Smooth muscle cell (in vitro differentiated cells): Measurements from ENCODE around the gene NOS1AP. TPM values are rescaled to one million over a fixed set of nuclear protein-coding genes. Genes with fewer than 3 reads are reported as not detected.

ENCODE experiments used
- DNase-seq: peaks from one replicate; lab custom pipeline; 2025; ENCODE audit not compliant: unreplicated experiment; lab: John Stamatoyannopoulos, UW
- H2AFZ ChIP-seq: fragments of 200-600 bp; sonication (generic); 2 replicates; pipeline ENCODE4 v1.6.0; 2016; ENCODE audit warnings: antibody characterized with exemption, low read depth, mild to moderate bottlenecking
- H3F3A ChIP-seq: fragments of 200-600 bp; sonication (generic); 2 replicates; pipeline ENCODE4 v1.6.0; 2017; ENCODE audit warnings: antibody characterized with exemption, low read depth
- H3K27ac ChIP-seq: fragments of 200-600 bp; sonication (generic); 2 replicates; pipeline ENCODE4 v1.5.1; 2016; ENCODE audit warnings: low read depth, mild to moderate bottlenecking
- H3K27me3 ChIP-seq: fragments of 200-600 bp; sonication (generic); 2 replicates; pipeline ENCODE4 v1.6.1; 2016; ENCODE audit warnings: low read depth, mild to moderate bottlenecking
- H3K36me3 ChIP-seq: fragments of 200-600 bp; sonication (generic); 2 replicates; pipeline ENCODE4 v1.5.1; 2016; ENCODE audit warnings: low read depth
- H3K4me1 ChIP-seq: fragments of 200-600 bp; sonication (generic); 2 replicates; pipeline ENCODE4 v1.5.1; 2016; ENCODE audit warnings: low read depth
- H3K4me2 ChIP-seq: fragments of 200-600 bp; sonication (generic); 2 replicates; pipeline ENCODE4 v1.6.0; 2016; ENCODE audit warnings: mild to moderate bottlenecking
- H3K4me3 ChIP-seq: fragments of 200-600 bp; sonication (generic); 2 replicates; pipeline ENCODE4 v1.5.1; 2016; ENCODE audit warnings: mild to moderate bottlenecking
- H3K79me2 ChIP-seq: fragments of 200-600 bp; sonication (generic); 2 replicates; pipeline ENCODE4 v1.6.0; 2016; ENCODE audit warnings: low read depth, mild to moderate bottlenecking
- H3K9ac ChIP-seq: fragments of 200-600 bp; sonication (generic); 2 replicates; pipeline ENCODE4 v1.6.0; 2016; ENCODE audit warnings: low read depth
- H3K9me3 ChIP-seq: fragments of 200-600 bp; sonication (generic); replicated peaks from 2 replicates; pipeline ENCODE4 v1.5.1; 2016; ENCODE audit warnings: low read depth
- H4K20me1 ChIP-seq: fragments of 200-600 bp; sonication (generic); 2 replicates; pipeline ENCODE4 v1.6.0; 2016; ENCODE audit warnings: low read depth
- WGBS: methylation state at CpG from one replicate; pipeline ENCODE4 v1.1.7; 2016; ENCODE audit warnings: low lambda C conversion rate; 5-methylcytosine and 5-hydroxymethylcytosine counted together
- polyA plus RNA-seq: library from polyadenylated mRNA; unstranded; fragments of >200 nt; fragmentation: Nextera tagmentation; extraction: Ambion mirVana; gene quantifications from 2 replicates; pipeline ENCODE4 v1.2.1, GENCODE V29; 2016
- total RNA-seq: library from RNA; depleted of rRNA; stranded (reverse); fragments of >200 nt; gene quantifications from 2 replicates; pipeline ENCODE4 v1.2.3, GENCODE V29; 2014
- TF ChIP-seq, protein P1 (sequence below): fragments of 200-600 bp; sonication (generic); IDR thresholded peaks from 2 replicates; pipeline ENCODE4 v1.5.1; 2017; ENCODE audit warnings: borderline replicate concordance, mild to moderate bottlenecking, antibody characterized with exemption; ENCODE audit not compliant: insufficient read depth, poor library complexity, severe bottlenecking

NOS1AP gene
- total and polyA plus RNA-seq, 2 experiments from 2014 or later = 0.54 to 0.80 TPM

DNA sequence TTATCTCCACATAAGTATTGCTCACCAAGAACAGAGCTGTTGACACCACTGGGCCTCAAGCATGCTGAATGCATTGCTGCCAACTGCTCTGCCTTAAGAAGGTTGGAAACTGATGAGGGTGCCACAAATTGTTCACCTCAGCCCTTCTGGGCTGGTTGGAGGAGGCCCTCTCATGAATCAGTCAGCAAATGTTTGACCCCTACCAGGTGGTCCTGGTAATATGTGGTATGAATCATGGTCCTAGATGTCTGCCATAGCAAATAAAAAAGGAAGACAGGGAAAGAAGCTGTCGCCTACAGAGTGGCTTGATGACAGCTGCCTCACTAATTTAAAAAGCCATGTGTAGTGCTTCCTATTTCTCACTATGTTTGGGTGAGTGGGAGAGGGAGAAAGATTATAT, 295.0 kb downstream of the NOS1AP start:
- no peaks in the 10 kb centered on the region for H3K4me1 ChIP-seq
- no peaks in the 10 kb centered on the region for H3K36me3 ChIP-seq
- H3F3A ChIP-seq = no peaks in the 10 kb centered on the region
- 68% methylated on average over 1 of the region's 1 CpG for WGBS
- H3K4me2 ChIP-seq = no peak overlapping the region
- no peak overlapping the region for H3K27ac ChIP-seq
- H2AFZ ChIP-seq = no peak overlapping the region
- TF ChIP-seq, protein P1, sequence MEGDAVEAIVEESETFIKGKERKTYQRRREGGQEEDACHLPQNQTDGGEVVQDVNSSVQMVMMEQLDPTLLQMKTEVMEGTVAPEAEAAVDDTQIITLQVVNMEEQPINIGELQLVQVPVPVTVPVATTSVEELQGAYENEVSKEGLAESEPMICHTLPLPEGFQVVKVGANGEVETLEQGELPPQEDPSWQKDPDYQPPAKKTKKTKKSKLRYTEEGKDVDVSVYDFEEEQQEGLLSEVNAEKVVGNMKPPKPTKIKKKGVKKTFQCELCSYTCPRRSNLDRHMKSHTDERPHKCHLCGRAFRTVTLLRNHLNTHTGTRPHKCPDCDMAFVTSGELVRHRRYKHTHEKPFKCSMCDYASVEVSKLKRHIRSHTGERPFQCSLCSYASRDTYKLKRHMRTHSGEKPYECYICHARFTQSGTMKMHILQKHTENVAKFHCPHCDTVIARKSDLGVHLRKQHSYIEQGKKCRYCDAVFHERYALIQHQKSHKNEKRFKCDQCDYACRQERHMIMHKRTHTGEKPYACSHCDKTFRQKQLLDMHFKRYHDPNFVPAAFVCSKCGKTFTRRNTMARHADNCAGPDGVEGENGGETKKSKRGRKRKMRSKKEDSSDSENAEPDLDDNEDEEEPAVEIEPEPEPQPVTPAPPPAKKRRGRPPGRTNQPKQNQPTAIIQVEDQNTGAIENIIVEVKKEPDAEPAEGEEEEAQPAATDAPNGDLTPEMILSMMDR = no peak
- H4K20me1 ChIP-seq = no peaks in the 10 kb centered on the region
- H3K27me3 ChIP-seq = no peaks in the 10 kb centered on the region
- DNase-seq = no peak
- H3K79me2 ChIP-seq = no peaks in the 10 kb centered on the region
- H3K9me3 ChIP-seq = no peaks in the 10 kb centered on the region
- H3K4me3 ChIP-seq = no peak overlapping the region
- no peak overlapping the region for H3K9ac ChIP-seq

- Histone ChIP-seq H3K4me3 (no peak overlapping the region), H3K27ac (no peak overlapping the region), H4K20me1 (no peaks in the 10 kb centered on the region), H3F3A (no peaks in the 10 kb centered on the region), H3K9ac (no peak overlapping the region), H3K79me2 (no peaks in the 10 kb centered on the region), H3K4me1 (no peaks in the 10 kb centered on the region), H3K36me3 (no peaks in the 10 kb centered on the region), H3K9me3 (no peaks in the 10 kb centered on the region), H3K27me3 (no peaks in the 10 kb centered on the region), H3K4me2 (no peak overlapping the region), H2AFZ (no peak overlapping the region)
- 92% methylated on average over 10 of the region's 10 CpGs for WGBS
- TF ChIP-seq, protein P1 = no peak
- DNase-seq = no peak
These were observed 296.0 kb downstream of the NOS1AP start for GRCh38 chr1:162365284-162366020.

DNA sequence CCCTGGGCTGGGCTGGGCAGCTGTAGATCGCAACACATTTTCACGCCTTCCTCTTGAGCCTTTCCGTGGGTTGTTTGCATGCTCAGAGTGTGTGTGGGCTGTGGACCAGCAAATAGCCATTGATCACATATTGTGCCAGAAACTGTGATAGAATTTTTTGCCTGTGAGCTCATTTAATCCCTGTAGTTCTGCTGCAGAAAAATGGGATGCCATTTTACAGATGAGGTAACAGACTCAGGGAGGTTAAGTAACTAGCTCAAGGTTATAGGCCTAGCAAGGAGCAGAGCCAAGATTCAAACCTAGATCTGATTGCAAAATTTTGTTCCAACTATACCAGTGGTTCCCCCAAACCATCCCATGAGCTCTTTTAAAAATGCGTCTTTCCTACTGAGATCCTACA, 296.7 kb downstream of the NOS1AP start:
- no peaks in the 10 kb centered on the region for H3K4me1 ChIP-seq
- no peak overlapping the region for H3K9ac ChIP-seq
- no peak for DNase-seq
- H3K79me2 ChIP-seq = no peaks in the 10 kb centered on the region
- no peak overlapping the region for H3K4me2 ChIP-seq
- no peaks in the 10 kb centered on the region for H3K36me3 ChIP-seq
- H4K20me1 ChIP-seq = no peaks in the 10 kb centered on the region
- 50% methylated on average over 4 of the region's 4 CpGs for WGBS
- H3K9me3 ChIP-seq = no peaks in the 10 kb centered on the region
- H3K27ac ChIP-seq = no peak overlapping the region
- no peak overlapping the region for H3K4me3 ChIP-seq
- no peaks in the 10 kb centered on the region for H3K27me3 ChIP-seq
- no peak overlapping the region for H2AFZ ChIP-seq
- no peaks in the 10 kb centered on the region for H3F3A ChIP-seq
- TF ChIP-seq, protein P1 = no peak

GRCh38 chr1:162366671-162367070, 297.2 kb downstream of the NOS1AP start:
- Histone ChIP-seq H3K79me2 (no peaks in the 10 kb centered on the region), H4K20me1 (no peaks in the 10 kb centered on the region), H3K27me3 (no peaks in the 10 kb centered on the region), H3K4me3 (no peak overlapping the region), H2AFZ (no peak overlapping the region), H3K4me1 (no peaks in the 10 kb centered on the region), H3K9ac (no peak overlapping the region), H3F3A (no peaks in the 10 kb centered on the region), H3K9me3 (no peaks in the 10 kb centered on the region), H3K4me2 (no peak overlapping the region), H3K36me3 (no peaks in the 10 kb centered on the region), H3K27ac (no peak overlapping the region)
- TF ChIP-seq, protein P1 = no peak
- WGBS = 94% methylated on average over 7 of the region's 9 CpGs
- no peak for DNase-seq
